Heart right ventricle (tissue), 16 donors: ENCODE data around the gene CZIB. TPM values are rescaled to one million over a fixed set of nuclear protein-coding genes. Genes with fewer than 3 reads are reported as not detected.
A peak's percentile ranks its signal among the peaks of the same experiment; 100 is the strongest.

ENCODE experiments used
- ATAC-seq, 8 donors: fragments of 200-7000 bp; cut with Tn5 transposase; one replicate each; pipeline ENCODE4 v1.9.1; 2020; ENCODE audit warnings: mild to moderate bottlenecking in 8 of 8, moderate library complexity in 8 of 8, moderate number of reproducible peaks in 1 of 8
- DNase-seq, 2 donors: peaks; one replicate each; pipeline ENCODE4 v3.0.0-alpha.2; 2020
- H3K27ac ChIP-seq, 10 donors: fragments of 200-600 bp; sonication (generic) in 2 of 10; one replicate each; pipeline versions ENCODE4 v1.5.0 to v1.8.0; 2020 to 2022; ENCODE audit warnings: mild to moderate bottlenecking in 3 of 10
- H3K27me3 ChIP-seq, 7 donors: fragments of 200-600 bp; one replicate each; pipeline ENCODE4 v1.8.0; 2021 to 2022; ENCODE audit warnings: mild to moderate bottlenecking in 2 of 7
- H3K36me3 ChIP-seq, 9 donors: fragments of 200-600 bp; sonication (generic) in 1 of 9; one replicate each; pipeline versions ENCODE4 v1.5.0 to v1.8.0; 2020 to 2022; ENCODE audit warnings: mild to moderate bottlenecking in 2 of 9
- H3K4me1 ChIP-seq, 9 donors: fragments of 200-600 bp; sonication (generic) in 1 of 9; one replicate each; pipeline versions ENCODE4 v1.5.0 to v1.8.0; 2020 to 2022; ENCODE audit warnings: mild to moderate bottlenecking in 4 of 9
- H3K4me3 ChIP-seq, 10 donors: fragments of 200-600 bp; sonication (generic) in 2 of 10; one replicate each; pipeline versions ENCODE4 v1.5.0 to v1.8.0; 2020 to 2022; ENCODE audit warnings: mild to moderate bottlenecking in 7 of 10, moderate library complexity in 2 of 10
- H3K9me3 ChIP-seq, 11 donors: fragments of 200-600 bp in 10 of 11; sonication (generic) in 2 of 11; one replicate each; pipeline versions ENCODE4 v1.5.0 to v1.8.0; 2013 to 2022; ENCODE audit warnings: mild to moderate bottlenecking in 2 of 11, control low read depth in 1 of 11, moderate library complexity in 1 of 11
- CTCF ChIP-seq, 9 donors: fragments of 200-600 bp; sonication (generic) in 2 of 9; IDR thresholded peaks; one replicate each; pipeline versions ENCODE4 v1.5.0 to v1.8.0; 2021 to 2022; ENCODE audit warnings: antibody characterized with exemption in 9 of 9, mild to moderate bottlenecking in 5 of 9, moderate library complexity in 1 of 9
- WGBS, 2 donors: extraction: QIAGEN DNeasy Blood & Tissue Kit; methylation state at CpG; one replicate each; pipeline ENCODE4 v1.1.7; 2013; ENCODE audit warnings: inconsistent platforms in 1 of 2; 5-methylcytosine and 5-hydroxymethylcytosine counted together
- intact Hi-C, 10 donors: fragments of 100-400 bp; cut with DNase I; formaldehyde crosslinking; loops; one replicate each; pipeline versions ENCODE4 v1.11.1 to v1.14.2; 2022
- polyA plus RNA-seq, 2 donors: library from polyadenylated mRNA; stranded (reverse); fragments of 200-250 nt; gene quantifications; one replicate each; pipeline ENCODE4 v1.2.3, GENCODE V29; 2013
- total RNA-seq, 10 donors: library from RNA; stranded (reverse); fragmentation: NEBNext Ultra II Directional in 3 of 10; extraction: Animal tissue kit (Norgen Biotek cat#: 25700) in 3 of 10; gene quantifications; one replicate each; pipeline versions ENCODE4 v1.2.1 to v1.2.4, GENCODE V29; 2021 to 2023
- donor health status: Arrhythmogenic right ventricular cardiomyopathy.
- donor health status: ischemic (EF 13 %, LVEDD 7.1; RV severe dilation, severe dysfunction).
- donor health status: healthy with polysubstance abuse.
- donor health status: DM: no; HTN: yes; CAD: no.
- donor health status: DM: no; HTN: no; CAD: no.
- donor health status: ischemic (EF 25% LVEDD 6.9; RV normal size, moderate dysfunction).
- donor health status: ischemic (EF 25% LVEDD 5.7; RV mildly dilated, moderate dysfunction).
- donor health status: healthy.
- donor health status: DM: yes; HTN: yes; CAD: no.
- donor health status: Ischemic cardiomyopathy.
- donor health status: ischemic (EF 35%, LVEDD 5.7; RV mildly dilated, moderate dysfunction).
- donor health status: nonischemic (EF 11% LVEDD 7.7; RV severe dilation, severe dysfunction).
- donor health status: DM: yes; HTN: yes; CAD: no.
- donor health status: PGD.
- donor health status: ischemic (EF 29% LVEDD 5.4; RV normal size, mild dysfunction).
- donor health status: nonischemic (EF 23%, LVEDD 6.1; RV moderate dilation, normal function).

CZIB gene
- total and polyA plus RNA-seq, 12 donors: 41.8 to 97.3 (median 50.2) TPM

- intact Hi-C loops: loop anchor here in 7 of 10 donors (5.0 to 10.0 kb wide), 8 partner anchors 115 to 485 kb away; partner anchors contain the start of genes COA7 (in 3 of the 7), ECHDC2 (in 2 of the 7), PODN (in 2 of the 7) and SCP2 (in 2 of the 7)
- Histone ChIP-seq H3K27ac (no peak overlapping the region), H3K4me1 (peaks cover 0 to 36% (median 15%) of the 10 kb centered on the region in 9 donors), H3K27me3 (no peaks in the 10 kb centered on the region), H3K4me3 (no peak overlapping the region), H3K9me3 (no peaks in the 10 kb centered on the region), H3K36me3 (no peaks in the 10 kb centered on the region)
- TF ChIP-seq CTCF (IDR thresholded peaks at IDR 0.05): no peak
- ATAC-seq: no peak
- no peak for DNase-seq
- WGBS, 2 donors: 66 to 74% methylated on average over 2 of the region's 2 CpGs
Observed at GRCh38 chr1:53180226-53180625, 40.2 kb downstream of the CZIB start.

GRCh38 chr1:53176452-53177208 lies 43.8 kb downstream of the CZIB start:
- H3K27me3 ChIP-seq: no peaks in the 10 kb centered on the region
- no peaks in the 10 kb centered on the region for H3K36me3 ChIP-seq
- DNase-seq (peak; percentile 48 to 50), ATAC-seq (peak; percentile 52 to 88 (median 76))
- intact Hi-C loops: no loop called here
- WGBS, 2 donors: 58 to 62% methylated on average over 10 of the region's 10 CpGs
- peak in 7 of 9 donors; percentile 38 to 61 (median 42) for TF ChIP-seq CTCF (IDR thresholded peaks at IDR 0.05)
- H3K27ac ChIP-seq: peak overlapping the region in 5 of 10 donors; percentile 17 to 68 (median 30)
- H3K4me3 ChIP-seq: no peak overlapping the region
- H3K4me1 ChIP-seq: peaks cover 0 to 28% (median 16%) of the 10 kb centered on the region in 9 donors
- no peaks in the 10 kb centered on the region for H3K9me3 ChIP-seq

GRCh38 chr1:53174971-53175913 lies 45.2 kb downstream of the CZIB start:
- DNase-seq (no peak), ATAC-seq (no peak)
- no peak overlapping the region for H3K4me3 ChIP-seq
- intact Hi-C loops: no loop called here
- H3K27me3 ChIP-seq: no peaks in the 10 kb centered on the region
- H3K36me3 ChIP-seq: no peaks in the 10 kb centered on the region
- H3K27ac ChIP-seq: peak overlapping the region in 1 of 10 donors; percentile 68
- H3K4me1 ChIP-seq: peaks cover 0 to 28% (median 16%) of the 10 kb centered on the region in 9 donors
- H3K9me3 ChIP-seq: no peaks in the 10 kb centered on the region
- no peak for TF ChIP-seq CTCF (IDR thresholded peaks at IDR 0.05)
- WGBS, 2 donors: 72 to 77% methylated on average over 10 of the region's 10 CpGs

GRCh38 chr1:53172426-53173128 lies 47.9 kb downstream of the CZIB start:
- ATAC-seq (peak in 2 of 8 donors; percentile 32 to 48), DNase-seq (no peak)
- no peaks in the 10 kb centered on the region for H3K9me3 ChIP-seq
- no peaks in the 10 kb centered on the region for H3K27me3 ChIP-seq
- WGBS, 2 donors: 28 to 42% methylated on average over 6 of the region's 6 CpGs
- H3K4me1 ChIP-seq: peaks cover 0 to 27% (median 16%) of the 10 kb centered on the region in 9 donors
- no peak overlapping the region for H3K27ac ChIP-seq
- TF ChIP-seq CTCF (IDR thresholded peaks at IDR 0.05): peak in 6 of 9 donors; percentile 17 to 45 (median 32)
- intact Hi-C loops: no loop called here
- no peak overlapping the region for H3K4me3 ChIP-seq
- H3K36me3 ChIP-seq: no peaks in the 10 kb centered on the region
